Activated T-helper 9 cell treated with anti-CD3 and anti-CD28 coated beads, Interleukin-2, amount 50 U/mL, for 16 hours (primary cell): ENCODE measurements around the gene B4GALNT4.
"Not testable (repeated sequence)": the region's sequence is repeated elsewhere in the genome, so short reads cannot be mapped to it uniquely, and the experiment has no call there.

Experiments used
- DNase-seq: peaks from one replicate; pipeline ENCODE4 v3.0.0-alpha.2; 2020; ENCODE audit warnings: low read depth

B4GALNT4 gene

DNA sequence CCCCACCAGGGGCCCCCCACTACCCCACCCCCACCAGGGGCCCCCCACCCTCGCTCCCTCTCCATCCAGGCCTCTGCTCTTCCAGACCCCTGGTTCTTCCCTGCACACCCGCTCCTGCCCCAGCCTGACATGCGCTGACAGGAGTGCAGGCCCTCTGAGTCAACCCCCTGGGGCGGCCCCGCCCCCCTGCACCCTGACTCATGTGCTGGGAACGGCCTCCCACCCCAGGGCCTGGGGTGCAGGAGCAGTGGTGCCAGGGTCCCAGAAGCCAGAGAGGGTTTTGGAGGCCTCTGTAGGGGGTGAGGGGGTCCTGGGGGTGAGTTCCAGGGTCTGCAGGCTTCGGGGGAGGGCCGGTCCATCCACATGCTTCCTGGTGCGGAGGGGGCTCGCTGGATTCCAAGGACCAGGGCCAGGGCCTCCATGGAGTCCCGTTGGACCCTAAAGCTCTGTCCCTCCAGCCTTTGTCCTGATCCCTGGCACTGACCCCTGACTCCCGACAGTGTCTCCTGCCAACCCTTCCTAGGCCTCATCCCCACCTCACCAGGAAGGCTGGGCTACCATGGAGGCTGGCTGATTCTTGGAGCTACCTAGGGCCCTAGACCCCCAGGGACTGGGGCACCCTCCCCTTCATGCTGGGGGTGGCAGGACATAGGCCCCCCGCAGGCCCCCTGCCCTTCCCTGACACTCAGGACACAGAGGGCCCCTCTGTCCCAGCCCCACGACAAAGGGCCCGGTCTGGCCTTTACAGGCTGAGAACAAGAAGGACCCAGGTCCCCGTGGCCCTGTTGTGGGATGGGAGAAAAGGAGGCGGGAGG is 24.1 kb downstream of the B4GALNT4 start:
- no peak for DNase-seq

DNA sequence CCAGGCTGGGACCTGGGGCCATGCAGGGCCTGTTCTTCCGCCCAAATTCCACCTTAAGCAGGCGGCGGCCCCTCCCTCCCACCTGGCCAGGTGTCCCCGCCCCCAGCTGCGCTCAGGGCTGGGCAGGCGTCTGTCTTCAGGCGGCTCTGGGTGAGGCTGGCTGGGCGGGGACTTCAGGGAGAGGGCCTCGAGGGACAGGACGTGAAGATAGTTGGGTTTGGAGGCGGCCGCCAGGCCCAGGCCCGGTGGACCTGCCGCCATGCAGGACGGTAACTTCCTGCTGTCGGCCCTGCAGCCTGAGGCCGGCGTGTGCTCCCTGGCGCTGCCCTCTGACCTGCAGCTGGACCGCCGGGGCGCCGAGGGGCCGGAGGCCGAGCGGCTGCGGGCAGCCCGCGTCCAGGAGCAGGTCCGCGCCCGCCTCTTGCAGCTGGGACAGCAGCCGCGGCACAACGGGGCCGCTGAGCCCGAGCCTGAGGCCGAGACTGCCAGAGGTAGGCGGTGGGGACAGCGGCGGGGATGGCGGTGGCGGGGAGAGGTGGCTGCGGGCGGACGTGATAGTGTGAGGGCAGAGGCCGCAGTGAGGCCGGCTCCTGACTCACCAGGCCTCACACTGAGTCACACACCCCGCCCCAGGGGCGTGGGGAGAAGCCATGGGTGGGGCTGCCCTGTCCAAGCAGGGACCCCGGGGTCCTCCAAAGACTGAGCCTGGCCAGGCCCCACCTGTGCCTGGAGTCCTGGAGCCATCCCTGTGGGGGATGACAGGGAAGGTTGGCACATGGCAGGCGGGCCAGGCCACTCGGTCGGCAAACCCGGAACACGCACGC is 24.9 kb downstream of the B4GALNT4 start, which contains the start of gene PKP3:
Gene PKP3 (plus strand): TSS at position 176 of the 824 bp plus-strand sequence. CDS start 84 bp downstream, at position 260.
- DNase-seq, result no peak

DNA sequence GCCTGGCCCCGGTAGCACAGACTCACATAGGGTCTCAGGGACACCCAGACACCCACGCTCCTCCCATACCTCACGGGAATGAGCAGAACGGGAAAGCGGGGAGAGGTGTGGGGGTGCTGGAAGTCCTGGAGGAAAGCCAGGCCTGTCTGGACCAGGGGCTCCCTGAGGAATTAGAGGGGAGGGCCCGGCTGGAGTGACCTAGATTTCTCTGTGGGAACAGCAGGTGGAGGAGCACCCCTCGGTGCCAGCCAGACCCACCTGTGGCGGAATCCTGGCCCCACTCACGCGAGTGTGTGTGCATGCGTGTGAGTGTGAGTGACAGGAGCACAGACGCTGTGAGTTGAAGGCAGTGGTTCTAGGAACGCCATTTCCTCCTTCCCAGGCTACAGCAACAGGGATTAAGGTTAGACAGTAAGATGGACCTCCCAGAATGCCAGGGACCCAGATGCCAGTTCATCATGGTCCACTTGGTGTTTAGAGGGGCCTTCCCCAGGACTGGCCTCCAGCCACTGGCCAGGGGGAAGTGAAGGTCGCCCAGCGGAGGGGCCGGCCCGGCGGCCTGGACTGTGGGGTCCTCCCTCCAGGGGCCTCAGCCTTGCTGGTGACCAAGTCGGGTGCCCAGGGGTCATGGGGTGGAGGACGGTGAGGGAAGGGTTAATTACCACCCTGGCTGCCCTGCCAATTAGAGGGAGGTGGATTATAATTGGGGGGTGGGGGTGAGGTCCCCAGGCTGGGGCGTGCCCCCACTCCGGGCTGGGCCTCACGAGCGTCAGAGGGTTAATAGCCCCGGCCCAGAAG is 25.8 kb downstream of the B4GALNT4 start:
- no peak for DNase-seq

DNA sequence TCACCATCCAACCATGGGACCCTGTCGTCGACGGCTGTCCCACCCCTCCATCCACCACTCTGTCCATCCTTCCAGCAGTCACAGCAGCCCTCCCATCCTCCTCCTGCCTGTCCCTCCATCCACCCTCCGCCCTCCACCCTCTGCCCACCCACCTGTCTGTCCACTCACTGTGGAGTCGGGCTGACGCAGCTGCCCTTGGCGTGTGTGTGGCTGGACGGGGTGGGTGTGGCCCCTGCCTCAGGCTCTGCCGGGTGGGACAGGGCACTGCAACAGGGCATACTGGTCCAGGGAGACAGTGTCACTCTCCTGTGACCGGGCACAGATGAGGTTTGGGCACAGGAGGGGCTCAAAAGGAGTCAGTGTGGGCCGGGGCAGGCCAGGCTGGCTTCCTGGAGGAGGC is 26.6 kb downstream of the B4GALNT4 start:
- DNase-seq, result no peak

DNA sequence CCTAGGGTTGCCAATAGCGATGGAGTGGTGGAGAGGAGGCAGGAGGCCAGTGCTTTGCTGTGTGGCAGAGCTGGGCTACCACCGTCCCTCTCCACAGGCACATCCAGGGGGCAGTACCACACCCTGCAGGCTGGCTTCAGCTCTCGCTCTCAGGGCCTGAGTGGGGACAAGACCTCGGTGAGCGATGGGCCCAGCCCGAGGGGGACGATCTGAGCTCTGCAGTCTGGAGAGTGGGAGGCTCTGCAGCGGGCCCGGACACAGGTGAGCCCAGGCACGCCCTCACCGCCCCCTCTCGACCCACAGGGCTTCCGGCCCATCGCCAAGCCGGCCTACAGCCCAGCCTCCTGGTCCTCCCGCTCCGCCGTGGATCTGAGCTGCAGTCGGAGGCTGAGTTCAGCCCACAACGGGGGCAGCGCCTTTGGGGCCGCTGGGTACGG is 27.2 kb downstream of the B4GALNT4 start:
- DNase-seq, result no peak

DNA sequence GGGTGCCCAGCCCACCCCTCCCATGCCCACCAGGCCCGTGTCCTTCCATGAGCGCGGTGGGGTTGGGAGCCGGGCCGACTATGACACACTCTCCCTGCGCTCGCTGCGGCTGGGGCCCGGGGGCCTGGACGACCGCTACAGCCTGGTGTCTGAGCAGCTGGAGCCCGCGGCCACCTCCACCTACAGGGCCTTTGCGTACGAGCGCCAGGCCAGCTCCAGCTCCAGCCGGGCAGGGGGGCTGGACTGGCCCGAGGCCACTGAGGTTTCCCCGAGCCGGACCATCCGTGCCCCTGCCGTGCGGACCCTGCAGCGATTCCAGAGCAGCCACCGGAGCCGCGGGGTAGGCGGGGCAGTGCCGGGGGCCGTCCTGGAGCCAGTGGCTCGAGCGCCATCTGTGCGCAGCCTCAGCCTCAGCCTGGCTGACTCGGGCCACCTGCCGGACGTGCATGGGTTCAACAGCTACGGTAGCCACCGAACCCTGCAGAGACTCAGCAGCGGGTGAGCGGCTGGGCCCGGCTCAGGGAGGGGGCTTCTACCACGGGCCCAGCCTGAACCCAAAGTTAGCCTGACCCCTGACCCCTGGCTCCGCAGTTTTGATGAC is 27.7 kb downstream of the B4GALNT4 start:
- DNase-seq, result no peak

DNA sequence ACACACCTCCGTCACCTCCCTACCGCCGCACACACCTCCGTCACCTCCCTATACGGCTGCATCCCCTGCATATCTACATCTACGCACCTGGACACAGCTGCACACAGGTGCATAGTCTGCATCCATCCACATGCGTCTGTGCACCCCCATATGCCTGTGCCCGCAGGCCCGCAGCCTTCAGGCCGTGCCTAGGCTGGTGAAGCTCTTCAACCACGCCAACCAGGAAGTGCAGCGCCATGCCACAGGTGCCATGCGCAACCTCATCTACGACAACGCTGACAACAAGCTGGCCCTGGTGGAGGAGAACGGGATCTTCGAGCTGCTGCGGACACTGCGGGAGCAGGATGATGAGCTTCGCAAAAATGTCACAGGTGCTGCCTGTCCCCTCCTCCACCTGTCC is 29.5 kb downstream of the B4GALNT4 start:
- DNase-seq, result no peak

DNA sequence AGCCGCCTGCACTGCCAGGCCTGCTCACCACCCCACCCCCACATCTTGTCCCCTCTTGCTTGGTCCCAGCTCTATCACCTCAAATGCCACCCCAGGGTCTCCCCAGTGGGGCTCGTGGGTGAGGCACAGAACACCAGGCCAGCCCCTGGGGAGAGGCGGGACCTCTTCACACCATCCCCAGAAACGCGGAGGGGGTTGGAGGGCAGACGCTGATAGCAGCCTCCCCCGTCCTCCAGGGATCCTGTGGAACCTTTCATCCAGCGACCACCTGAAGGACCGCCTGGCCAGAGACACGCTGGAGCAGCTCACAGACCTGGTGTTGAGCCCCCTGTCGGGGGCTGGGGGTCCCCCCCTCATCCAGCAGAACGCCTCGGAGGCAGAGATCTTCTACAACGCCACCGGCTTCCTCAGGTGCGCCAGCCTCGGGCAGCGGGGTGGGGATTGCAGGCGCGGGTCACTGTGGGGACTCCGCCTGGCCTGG is 30.5 kb downstream of the B4GALNT4 start:
- DNase-seq, result no peak

DNA sequence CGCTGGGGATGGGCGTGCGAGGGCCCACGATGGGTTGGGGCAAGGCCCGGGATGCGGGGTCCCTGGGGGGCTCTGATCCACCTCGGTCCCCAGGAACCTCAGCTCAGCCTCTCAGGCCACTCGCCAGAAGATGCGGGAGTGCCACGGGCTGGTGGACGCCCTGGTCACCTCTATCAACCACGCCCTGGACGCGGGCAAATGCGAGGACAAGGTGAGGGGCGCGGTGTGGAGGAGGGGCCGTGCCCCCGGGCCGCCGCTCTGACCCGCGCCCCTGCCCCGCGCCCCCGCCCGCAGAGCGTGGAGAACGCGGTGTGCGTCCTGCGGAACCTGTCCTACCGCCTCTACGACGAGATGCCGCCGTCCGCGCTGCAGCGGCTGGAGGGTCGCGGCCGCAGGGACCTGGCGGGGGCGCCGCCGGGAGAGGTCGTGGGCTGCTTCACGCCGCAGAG is 31.0 kb downstream of the B4GALNT4 start:
- no peak for DNase-seq

DNA sequence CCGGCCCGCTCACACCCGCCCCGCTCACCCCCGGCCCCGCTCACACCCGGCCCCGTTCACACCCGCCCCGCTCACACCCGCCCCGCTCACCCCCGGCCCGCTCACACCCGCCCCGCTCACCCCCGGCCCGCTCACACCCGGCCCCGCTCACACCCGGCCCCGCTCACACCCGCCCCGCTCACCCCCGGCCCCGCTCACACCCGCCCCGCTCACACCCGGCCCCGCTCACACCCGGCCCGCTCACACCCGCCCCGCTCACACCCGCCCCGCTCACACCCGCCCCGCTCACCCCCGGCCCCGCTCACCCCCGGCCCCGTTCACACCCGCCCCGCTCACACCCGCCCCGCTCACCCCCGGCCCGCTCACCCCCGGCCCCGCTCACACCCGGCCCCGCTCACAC is 31.9 kb downstream of the B4GALNT4 start:
- not testable (repeated sequence) for DNase-seq

DNA sequence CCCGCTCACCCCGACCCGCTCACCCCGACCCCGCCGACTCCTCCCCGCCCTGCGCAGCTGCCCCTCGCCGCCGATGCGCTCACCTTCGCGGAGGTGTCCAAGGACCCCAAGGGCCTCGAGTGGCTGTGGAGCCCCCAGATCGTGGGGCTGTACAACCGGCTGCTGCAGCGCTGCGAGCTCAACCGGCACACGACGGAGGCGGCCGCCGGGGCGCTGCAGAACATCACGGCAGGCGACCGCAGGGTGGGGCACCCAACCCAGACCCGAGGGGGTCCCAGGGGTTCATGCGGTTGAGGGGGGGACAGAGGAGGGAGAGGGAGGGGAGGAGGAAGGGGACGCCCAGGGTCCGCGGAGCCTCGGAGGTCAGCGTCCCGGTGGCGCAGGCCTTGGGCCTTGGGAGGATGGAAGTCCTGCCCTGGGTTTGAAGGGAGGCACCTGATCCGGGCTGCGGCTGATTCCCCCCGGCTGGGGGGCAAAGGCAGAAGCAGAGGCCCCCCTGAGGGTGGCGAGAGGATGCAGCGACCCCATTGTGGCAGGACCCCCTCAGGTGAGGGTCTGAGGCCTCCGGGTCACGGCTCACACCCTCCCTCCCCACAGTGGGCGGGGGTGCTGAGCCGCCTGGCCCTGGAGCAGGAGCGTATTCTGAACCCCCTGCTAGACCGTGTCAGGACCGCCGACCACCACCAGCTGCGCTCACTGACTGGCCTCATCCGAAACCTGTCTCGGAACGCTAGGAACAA is 33.9 kb downstream of the B4GALNT4 start:
- DNase-seq, result no peak

DNA sequence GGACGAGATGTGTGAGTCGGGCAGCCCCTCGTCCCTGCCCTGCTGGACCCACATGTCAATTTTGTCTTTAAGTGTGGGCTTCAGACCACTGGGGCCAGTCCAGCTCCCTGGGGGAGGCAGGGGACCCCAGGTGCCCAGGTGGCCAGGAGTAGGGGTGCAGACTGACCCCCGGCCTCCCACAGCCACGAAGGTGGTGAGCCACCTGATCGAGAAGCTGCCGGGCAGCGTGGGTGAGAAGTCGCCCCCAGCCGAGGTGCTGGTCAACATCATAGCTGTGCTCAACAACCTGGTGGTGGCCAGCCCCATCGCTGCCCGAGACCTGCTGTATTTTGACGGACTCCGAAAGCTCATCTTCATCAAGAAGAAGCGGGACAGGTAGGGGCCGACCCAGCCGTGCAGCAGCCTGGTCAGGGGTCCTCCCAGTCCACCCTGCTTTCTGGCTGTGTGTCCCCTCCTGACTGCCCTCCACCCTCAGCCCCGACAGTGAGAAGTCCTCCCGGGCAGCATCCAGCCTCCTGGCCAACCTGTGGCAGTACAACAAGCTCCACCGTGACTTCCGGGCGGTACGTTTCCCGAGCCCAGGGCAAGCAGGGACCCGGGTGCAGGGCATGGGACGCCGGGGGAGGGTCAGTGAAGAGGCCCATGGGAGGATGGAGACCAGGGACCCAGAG is 34.6 kb downstream of the B4GALNT4 start:
- no peak for DNase-seq

DNA sequence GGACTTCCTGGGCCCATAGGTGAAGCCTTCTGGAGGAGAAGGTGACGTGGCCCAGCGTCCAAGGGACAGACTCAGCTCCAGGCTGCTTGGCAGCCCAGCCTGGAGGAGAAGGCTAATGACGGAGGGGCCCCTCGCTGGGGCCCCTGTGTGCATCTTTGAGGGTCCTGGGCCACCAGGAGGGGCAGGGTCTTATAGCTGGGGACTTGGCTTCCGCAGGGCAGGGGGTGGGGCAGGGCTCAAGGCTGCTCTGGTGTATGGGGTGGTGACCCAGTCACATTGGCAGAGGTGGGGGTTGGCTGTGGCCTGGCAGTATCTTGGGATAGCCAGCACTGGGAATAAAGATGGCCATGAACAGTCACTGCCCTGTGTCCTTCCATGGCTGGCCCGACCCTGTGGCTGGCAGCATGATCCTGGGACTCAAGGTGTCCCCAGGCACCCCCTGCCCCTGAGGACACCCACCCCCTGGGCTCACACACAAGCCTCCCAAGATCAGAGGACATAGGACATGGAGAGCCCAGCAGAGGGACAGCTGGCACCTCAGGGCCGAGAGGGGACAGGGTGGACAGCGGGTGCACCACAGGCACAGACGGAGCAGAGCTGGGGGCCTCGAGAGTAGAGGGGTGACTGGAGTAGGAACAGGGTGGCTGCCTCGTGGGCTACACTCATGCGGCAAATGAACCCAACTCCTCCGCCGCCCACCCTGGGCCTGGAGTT is 35.4 kb downstream of the B4GALNT4 start:
- DNase-seq, result no peak

DNA sequence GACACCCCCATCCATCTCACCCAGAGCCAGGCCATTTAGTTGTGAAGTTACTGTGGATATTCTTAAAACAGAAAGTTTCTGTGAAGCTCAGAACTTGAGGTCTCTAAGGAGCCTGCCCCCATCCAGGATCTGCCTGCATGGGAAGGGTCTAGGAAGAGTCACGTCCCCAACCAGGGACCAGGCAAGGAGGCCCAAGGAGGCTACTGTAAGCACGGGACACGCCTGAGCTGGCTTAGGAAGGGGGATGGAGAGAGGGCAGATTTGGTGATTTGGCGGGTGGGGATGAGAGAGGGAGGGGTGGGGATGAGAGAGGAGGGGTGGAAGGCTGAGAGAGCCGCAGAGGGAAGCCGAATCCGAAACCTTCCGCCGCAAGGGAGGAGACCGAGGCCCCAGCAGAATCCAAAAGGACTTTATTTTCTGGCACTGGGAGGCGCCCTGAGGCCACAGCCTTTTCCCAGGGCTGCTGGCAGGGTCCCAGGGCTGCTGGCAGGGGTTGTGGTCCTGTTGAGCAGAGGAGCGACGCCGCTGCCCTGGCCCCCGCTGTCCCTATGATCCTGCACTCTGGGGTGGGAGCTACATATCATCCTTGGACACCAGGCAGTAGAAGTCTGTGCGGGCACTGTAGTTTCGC is 36.1 kb downstream of the B4GALNT4 start:
- DNase-seq, result no peak

DNA sequence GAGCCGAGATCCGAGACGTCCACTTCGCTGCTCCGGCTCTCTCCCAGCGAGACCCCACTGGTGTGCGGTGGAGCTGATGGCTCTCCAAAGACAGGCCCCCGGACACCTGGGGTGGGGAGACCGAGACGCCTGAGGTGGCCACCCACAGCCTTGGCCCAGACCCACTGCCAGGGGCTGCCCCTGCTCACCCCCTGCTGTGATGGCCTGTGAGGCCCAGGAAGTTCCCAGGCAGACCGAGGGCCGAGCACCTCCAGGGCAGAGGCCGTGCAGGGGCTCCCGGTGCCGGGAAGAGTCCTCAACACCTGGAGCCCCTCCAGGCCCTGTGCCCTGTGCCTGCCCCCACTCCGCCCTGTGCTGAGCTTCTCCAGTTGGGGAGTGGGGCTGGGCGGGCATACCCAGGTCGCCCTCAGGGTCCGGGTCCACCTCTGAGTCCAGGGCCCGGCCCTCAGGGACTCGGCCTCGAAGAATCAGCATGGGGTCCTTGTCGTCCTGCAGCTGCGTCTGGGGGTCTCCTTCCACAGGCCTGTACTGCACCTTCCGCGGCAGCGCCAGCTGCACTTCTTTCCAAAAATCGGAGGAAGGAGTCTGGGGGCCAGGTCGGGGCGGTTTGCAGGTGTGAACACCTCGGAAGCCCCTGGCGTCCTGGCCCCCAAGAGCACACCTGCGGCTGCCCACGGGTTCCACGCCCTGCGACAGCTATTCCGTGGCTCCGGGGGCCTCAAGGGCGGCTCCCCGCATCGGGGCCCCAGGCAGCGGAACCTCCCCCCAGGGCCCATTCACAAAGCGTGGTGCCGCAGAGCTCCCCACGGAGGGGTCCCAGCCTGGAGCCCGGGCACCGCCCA is 36.9 kb downstream of the B4GALNT4 start:
- no peak for DNase-seq

DNA sequence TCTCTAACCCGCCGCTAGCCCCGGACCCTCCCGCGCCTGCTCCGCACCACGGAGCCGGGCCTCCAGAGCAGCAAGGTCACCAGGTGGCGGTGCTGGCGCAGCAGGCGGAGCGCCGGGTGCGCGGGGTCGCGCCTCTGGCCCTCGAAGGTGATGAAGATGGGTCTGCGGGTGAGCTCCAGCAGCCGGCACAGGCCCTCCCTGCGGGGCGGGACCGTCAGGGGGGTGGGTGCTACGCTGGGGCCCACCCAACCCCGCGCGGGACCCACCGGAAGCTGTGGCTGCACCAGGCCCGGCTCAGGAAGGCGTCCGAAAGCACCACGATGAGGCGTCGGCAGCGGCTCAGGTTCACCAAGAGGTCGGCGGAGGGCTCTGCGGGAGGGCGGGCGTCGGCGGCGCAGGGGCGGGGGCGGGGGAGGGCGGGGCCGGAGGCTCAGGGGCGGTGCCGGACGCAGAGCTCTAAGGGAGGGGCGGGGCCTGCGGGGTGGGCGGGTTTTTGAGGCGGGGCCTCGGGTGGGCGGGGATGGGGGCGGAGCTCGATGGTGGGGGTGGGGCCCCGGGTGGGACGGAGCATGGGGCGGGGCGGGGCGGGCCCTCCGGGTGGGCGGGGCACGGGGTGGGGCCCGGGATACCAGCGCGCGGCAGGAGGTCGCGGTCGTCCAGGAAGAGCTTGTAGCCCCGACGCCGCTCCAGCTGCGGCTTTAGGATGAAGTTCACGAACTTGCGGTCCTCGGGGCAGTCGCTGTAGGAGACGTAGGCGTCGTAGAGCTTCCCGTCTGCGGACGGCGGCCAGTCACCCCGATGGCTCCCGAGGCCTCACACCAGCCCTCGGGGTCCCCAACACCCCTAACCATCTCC is 37.7 kb downstream of the B4GALNT4 start:
- DNase-seq, result peak; percentile 84

DNA sequence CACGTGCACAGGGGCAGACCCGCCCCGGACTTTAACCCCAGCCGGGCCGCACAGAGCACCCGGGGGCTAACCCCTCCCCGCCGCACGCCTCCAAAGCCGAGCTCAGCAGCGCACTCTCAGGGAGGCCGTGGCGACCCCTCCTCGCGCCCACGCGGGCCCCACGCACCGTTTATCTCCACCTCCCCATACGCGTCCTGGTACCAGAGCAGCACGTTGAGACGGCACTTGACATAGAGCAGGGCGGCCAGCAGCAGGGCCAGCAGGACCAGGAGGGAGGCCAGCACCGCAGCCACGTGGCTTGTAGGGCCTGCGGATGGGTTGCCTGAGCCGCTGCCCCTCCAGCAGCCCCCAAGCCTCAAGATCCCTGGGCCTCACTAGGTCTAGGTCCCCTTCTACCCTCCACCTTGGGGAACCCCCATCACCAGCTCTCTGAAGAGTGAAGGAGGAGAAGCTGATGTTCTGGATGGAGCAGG is 38.4 kb downstream of the B4GALNT4 start:
- DNase-seq, result no peak
